Measurements from ENCODE around the gene SAE1. TPM values are rescaled to one million over a fixed set of nuclear protein-coding genes. Genes with fewer than 3 reads are reported as not detected.
"Not testable (repeated sequence)": the region's sequence is repeated elsewhere in the genome, so short reads cannot be mapped to it uniquely, and the experiment has no call there.

Gene SAE1
- total RNA-seq, 1 donor from 2014 or later: 57.6 TPM

DNA sequence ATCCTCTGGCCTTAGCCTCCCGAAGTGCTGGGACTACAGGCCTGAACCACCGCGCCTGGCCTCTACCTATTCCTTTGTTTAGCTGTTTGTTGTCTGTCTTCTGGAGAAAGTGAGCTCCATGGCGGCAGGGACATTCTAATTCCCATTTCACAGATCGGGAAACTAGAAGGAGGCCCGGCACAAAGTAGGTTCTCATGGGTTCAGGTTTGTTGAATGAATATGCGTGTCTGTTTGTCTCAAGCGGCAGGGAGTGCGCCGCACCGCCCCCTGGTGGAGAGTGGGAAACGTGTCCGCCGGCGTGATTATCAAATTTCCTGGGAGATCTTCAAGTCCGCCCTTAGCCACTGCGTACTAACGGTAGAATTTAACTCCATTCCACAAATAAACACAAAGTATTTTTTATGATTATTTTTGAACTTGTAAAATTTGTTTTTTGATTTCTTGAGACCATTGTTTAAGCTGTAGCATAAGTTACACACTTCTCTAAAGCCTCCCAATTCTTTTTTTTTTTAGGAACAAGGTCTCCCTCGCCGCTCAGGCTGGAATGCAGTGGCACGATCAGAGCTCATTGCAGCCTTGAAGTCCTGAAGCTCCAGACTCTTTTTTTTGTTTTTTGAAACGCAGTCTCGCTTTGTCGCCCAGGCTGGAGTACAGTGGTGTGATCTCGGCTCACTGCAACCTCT, 116.8 kb downstream of the SAE1 start:
- intact Hi-C loops (cut with DNase I): loop anchor here (5.0 kb wide), 1 partner anchor 100 kb away; no protein-coding TSS in a partner anchor
- H3K27ac ChIP-seq: no peak overlapping the region
- DNase-seq (peak; percentile 90), ATAC-seq (peak; percentile 49)
- H3K9me3 ChIP-seq: no peaks in the 10 kb centered on the region
- TF ChIP-seq, protein P1, sequence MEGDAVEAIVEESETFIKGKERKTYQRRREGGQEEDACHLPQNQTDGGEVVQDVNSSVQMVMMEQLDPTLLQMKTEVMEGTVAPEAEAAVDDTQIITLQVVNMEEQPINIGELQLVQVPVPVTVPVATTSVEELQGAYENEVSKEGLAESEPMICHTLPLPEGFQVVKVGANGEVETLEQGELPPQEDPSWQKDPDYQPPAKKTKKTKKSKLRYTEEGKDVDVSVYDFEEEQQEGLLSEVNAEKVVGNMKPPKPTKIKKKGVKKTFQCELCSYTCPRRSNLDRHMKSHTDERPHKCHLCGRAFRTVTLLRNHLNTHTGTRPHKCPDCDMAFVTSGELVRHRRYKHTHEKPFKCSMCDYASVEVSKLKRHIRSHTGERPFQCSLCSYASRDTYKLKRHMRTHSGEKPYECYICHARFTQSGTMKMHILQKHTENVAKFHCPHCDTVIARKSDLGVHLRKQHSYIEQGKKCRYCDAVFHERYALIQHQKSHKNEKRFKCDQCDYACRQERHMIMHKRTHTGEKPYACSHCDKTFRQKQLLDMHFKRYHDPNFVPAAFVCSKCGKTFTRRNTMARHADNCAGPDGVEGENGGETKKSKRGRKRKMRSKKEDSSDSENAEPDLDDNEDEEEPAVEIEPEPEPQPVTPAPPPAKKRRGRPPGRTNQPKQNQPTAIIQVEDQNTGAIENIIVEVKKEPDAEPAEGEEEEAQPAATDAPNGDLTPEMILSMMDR (IDR thresholded peaks at IDR 0.05): peak; percentile 96
- H3K4me3 ChIP-seq: no peak overlapping the region
- peaks cover 9% of the 10 kb centered on the region for H3K4me1 ChIP-seq
- no peaks in the 10 kb centered on the region for H3K36me3 ChIP-seq
- no peaks in the 10 kb centered on the region for H3K27me3 ChIP-seq

DNA sequence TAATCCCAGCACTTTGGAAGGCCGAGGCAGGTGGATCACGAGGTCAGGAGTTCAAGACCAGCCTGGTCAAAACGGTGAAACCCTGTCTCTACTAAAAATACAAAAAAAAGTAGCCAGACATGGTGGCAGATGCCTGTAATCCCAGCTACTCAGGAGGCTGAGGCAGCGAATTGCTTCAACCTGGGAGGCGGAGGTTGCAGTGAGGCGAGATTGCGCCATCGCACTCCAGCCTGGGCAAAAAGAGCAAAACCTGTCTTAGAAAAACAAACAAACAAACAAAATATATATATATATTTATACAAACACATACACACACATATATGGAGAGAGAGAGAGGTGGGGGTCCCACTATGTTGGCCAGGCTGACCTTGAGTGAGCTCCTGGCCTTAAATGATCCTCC, 122.4 kb downstream of the SAE1 start:
- H3K36me3 ChIP-seq; H3K27ac ChIP-seq; H3K4me3 ChIP-seq; H3K9me3 ChIP-seq; DNase-seq; ATAC-seq; H3K27me3 ChIP-seq; intact Hi-C loops (cut with DNase I): not testable (repeated sequence)
- H3K4me1 ChIP-seq: peaks cover 11% of the 10 kb centered on the region

DNA sequence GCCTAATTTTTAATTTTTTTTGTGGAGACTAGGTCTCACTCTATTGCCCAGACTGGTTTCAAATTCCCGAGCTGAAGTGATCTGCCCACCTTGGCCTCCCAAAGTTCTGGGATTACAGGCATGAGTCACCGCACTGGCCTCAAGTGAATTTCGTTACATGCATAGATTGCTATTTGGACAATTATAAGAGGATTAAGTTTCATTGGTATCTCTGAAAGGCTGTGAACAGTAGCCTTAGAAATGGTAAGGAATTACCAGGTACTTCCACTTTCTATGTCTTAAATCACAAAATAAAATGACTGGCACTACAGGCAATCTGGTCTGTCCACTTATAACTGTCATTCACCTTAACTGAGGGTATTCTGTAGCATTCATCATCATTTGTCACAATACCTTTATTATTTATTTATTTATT, 122.8 kb downstream of the SAE1 start:
- intact Hi-C loops (cut with DNase I): no loop called here
- TF ChIP-seq, protein P1 (IDR thresholded peaks at IDR 0.05): no peak
- no peak for DNase-seq
- H3K27me3 ChIP-seq: no peaks in the 10 kb centered on the region
- H3K27ac ChIP-seq: no peak overlapping the region
- peaks cover 2% of the 10 kb centered on the region for H3K36me3 ChIP-seq
- H3K4me1 ChIP-seq: peaks cover 15% of the 10 kb centered on the region
- H3K4me3 ChIP-seq: no peak overlapping the region
- no peaks in the 10 kb centered on the region for H3K9me3 ChIP-seq
- no peak for ATAC-seq

DNA sequence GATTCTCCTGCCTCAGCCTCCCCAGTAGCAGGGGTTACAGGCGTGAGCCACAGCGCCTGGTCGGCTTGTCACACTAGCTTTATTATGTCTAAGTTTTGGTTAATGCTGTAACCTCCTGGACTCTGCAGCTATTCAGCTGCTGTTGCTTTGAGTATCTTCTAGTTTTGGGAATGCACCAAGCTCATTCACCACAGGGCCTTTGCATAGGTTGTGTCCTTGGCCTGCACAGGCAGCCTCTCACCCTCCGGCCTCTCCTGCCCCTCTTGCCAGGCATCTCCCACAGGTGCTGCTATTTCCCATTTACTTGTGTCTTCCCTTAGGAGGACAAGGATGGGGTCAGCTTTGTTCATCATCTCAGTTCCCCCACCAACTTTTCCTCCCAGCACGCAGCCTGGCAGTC, 123.3 kb downstream of the SAE1 start:
- intact Hi-C loops (cut with DNase I): no loop called here
- H3K9me3 ChIP-seq: no peaks in the 10 kb centered on the region
- no peak overlapping the region for H3K4me3 ChIP-seq
- H3K4me1 ChIP-seq: peaks cover 19% of the 10 kb centered on the region
- H3K36me3 ChIP-seq: peaks cover 6% of the 10 kb centered on the region
- H3K27ac ChIP-seq: no peak overlapping the region
- ATAC-seq (no peak), DNase-seq (no peak)
- TF ChIP-seq, protein P1 (IDR thresholded peaks at IDR 0.05): no peak
- H3K27me3 ChIP-seq: no peaks in the 10 kb centered on the region

DNA sequence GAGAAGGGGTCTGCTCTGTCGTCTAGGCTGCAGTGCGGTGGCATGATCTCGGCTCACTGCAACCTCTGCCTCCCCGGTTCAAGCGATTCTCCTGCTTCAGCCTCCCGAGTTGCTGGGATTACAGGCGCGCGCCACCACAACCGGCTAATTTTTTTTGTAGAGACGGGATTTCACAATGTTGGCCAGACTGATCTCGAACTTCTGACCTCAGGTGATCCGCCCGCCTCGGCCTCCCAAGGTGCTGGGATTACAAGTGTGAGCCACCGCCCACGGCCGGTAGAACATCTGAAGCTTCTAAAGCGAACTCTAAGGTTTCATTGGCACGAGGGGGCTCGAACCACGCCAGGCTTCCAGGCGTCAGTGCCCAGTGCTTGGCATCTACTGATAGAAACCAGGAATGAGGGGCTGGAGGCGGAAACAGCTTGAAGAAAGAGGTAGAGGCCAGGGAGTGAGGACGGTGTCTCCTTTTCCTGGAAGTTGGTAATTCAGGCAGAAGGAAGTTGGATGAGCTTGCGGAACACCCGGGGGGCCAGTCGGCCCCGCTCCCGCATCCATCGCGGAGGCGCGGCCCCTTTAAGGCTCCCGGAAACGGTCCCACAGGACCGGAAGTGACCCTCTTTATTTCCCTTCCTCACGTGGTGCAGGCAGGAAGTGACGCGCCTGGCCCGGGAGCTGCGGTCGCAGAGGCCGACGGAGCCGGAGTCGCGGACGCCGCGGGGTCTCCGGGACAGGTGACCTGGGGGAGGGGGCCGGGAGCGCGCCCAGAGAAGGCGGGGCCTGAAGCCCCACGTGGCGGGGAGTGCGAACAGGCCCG, 125.5 kb downstream of the SAE1 start, which contains the start of gene CCDC9:
Gene CCDC9, plus strand, starts transcription at position 647 of the 814 bp plus-strand sequence. CDS start 1,876 bp downstream, outside the sequence.
- intact Hi-C loops (cut with DNase I): no loop called here

More for the DNA sequence above, 125.5 kb downstream of the SAE1 start, which contains the start of gene CCDC9:
- peaks cover 28% of the 10 kb centered on the region for H3K36me3 ChIP-seq
- peak; percentile 67 for ATAC-seq
- DNase-seq: peak; percentile 99
- peak within 1 kb of the TSS; percentile 51 for H3K4me3 ChIP-seq
- TF ChIP-seq, protein P1 (IDR thresholded peaks at IDR 0.05): no peak
- peak within 1 kb of the TSS; percentile 87 for H3K27ac ChIP-seq
- H3K4me1 ChIP-seq: peaks cover 19% of the 10 kb centered on the region
- no peaks in the 10 kb centered on the region for H3K27me3 ChIP-seq
- H3K9me3 ChIP-seq: no peaks in the 10 kb centered on the region
